ENCODE data around the gene MED16. TPM values are rescaled to one million over a fixed set of nuclear protein-coding genes. Genes with fewer than 3 reads are reported as not detected.

Gene MED16
- total and polyA plus RNA-seq, 2 of the 13 experiments (the other 11 are each of a cell fraction or from before 2014, with no cell fraction given): 13.3 to 14.8 TPM

GRCh38 chr19:858868-859843 lies 33.8 kb downstream of the MED16 start, which contains the start of gene CFD:
Gene CFD (plus strand): TSS chr19:859664. CDS start chr19:859690, 26 bp downstream.
- peak within 1 kb of the TSS; percentile 59 for H3K9ac ChIP-seq (ENCODE audit: insufficient read depth, low read depth, low read length)
- POLR2A ChIA-PET: interaction anchor here (1.1 kb wide), 1 partner anchor 34 kb away, joined by 3 read pairs; the partner anchor contains the start of gene RNU6-9
- H3K36me3 ChIP-seq (replicated peaks in 1 of 2; ENCODE audit: control insufficient read depth in 1 of 2, insufficient read depth in 2 of 2, low read length in 2 of 2): no peaks in the 10 kb centered on the region
- H3K4me1 ChIP-seq (ENCODE audit: insufficient read depth, low read length): peaks cover 19% of the 10 kb centered on the region
- CTCF ChIA-PET (ENCODE audit: low intra/inter-chr PET ratio, low total read pairs): no interaction called here
- H4K20me1 ChIP-seq (ENCODE audit: insufficient read depth, low read length): no peaks in the 10 kb centered on the region
- H3K27me3 ChIP-seq (ENCODE audit: control insufficient read depth in 1 of 2, insufficient read depth in 2 of 2, low read length in 2 of 2): no peaks in the 10 kb centered on the region; a peak in 1 of 5 replicates
- intact Hi-C loops (cut with micrococcal nuclease; ENCODE audit: unreplicated experiment): loop anchor here (5.0 kb wide), 1 partner anchor 87 kb away; no protein-coding TSS in a partner anchor
- H2AFZ ChIP-seq (ENCODE audit: low read length): no peak within 1 kb of the TSS
- no peaks in the 10 kb centered on the region for H3K9me3 ChIP-seq (ENCODE audit: low read length)
- peak within 1 kb of the TSS; percentile 43 to 67 (median 60) for H3K4me3 ChIP-seq (replicated peaks in 1 of 3; ENCODE audit: insufficient read depth in 1 of 3, low read depth in 2 of 3, low read length in 3 of 3)
- no peak within 1 kb of the TSS for H3K27ac ChIP-seq (ENCODE audit: extremely low read length, insufficient read depth, low read length)
- FAIRE-seq (peak; percentile 40), DNase-seq (ENCODE audit: low spot score) (no peak), ATAC-seq (peak; percentile 46)
- H3K4me2 ChIP-seq (ENCODE audit: low read depth, low read length): peak within 1 kb of the TSS; percentile 67
- no peaks in the 10 kb centered on the region for H3K79me2 ChIP-seq (ENCODE audit: insufficient read depth, low read length)
- 7% methylated on average over 11 of the region's 24 CpGs for WGBS (ENCODE audit: low lambda C conversion rate)
- in situ Hi-C loops (cut with HindIII; ENCODE audit: extremely low pct_ligation_motif_present, low pct_unique_long_range_greater_than_20kb): loop anchor here (10.0 kb wide), 1 partner anchor 94 kb away; no protein-coding TSS in a partner anchor
- no TSS peak for BruUV-seq (replicated peaks)
- no peak for TF ChIP-seq ZNF772 (CRISPR knock-in tag; IDR thresholded peaks at IDR 0.05)
- no peak for TF ChIP-seq AFF4 (CRISPR knock-in tag; IDR thresholded peaks at IDR 0.05)
- TF ChIP-seq MIER2 (CRISPR knock-in tag; IDR thresholded peaks at IDR 0.05): no peak
- TF ChIP-seq, protein P1, sequence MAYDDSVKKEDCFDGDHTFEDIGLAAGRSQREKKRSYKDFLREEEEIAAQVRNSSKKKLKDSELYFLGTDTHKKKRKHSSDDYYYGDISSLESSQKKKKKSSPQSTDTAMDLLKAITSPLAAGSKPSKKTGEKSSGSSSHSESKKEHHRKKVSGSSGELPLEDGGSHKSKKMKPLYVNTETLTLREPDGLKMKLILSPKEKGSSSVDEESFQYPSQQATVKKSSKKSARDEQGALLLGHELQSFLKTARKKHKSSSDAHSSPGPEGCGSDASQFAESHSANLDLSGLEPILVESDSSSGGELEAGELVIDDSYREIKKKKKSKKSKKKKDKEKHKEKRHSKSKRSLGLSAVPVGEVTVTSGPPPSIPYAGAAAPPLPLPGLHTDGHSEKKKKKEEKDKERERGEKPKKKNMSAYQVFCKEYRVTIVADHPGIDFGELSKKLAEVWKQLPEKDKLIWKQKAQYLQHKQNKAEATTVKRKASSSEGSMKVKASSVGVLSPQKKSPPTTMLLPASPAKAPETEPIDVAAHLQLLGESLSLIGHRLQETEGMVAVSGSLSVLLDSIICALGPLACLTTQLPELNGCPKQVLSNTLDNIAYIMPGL (CRISPR knock-in tag; IDR thresholded peaks at IDR 0.05; ENCODE audit: borderline replicate concordance in 1 of 2, low read depth in 1 of 2): no peak
- TF ChIP-seq, protein P2, sequence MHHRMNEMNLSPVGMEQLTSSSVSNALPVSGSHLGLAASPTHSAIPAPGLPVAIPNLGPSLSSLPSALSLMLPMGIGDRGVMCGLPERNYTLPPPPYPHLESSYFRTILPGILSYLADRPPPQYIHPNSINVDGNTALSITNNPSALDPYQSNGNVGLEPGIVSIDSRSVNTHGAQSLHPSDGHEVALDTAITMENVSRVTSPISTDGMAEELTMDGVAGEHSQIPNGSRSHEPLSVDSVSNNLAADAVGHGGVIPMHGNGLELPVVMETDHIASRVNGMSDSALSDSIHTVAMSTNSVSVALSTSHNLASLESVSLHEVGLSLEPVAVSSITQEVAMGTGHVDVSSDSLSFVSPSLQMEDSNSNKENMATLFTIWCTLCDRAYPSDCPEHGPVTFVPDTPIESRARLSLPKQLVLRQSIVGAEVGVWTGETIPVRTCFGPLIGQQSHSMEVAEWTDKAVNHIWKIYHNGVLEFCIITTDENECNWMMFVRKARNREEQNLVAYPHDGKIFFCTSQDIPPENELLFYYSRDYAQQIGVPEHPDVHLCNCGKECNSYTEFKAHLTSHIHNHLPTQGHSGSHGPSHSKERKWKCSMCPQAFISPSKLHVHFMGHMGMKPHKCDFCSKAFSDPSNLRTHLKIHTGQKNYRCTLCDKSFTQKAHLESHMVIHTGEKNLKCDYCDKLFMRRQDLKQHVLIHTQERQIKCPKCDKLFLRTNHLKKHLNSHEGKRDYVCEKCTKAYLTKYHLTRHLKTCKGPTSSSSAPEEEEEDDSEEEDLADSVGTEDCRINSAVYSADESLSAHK (CRISPR knock-in tag; IDR thresholded peaks at IDR 0.05; ENCODE audit: borderline replicate concordance): no peak
- TF ChIP-seq NFIB (CRISPR knock-in tag; IDR thresholded peaks at IDR 0.05; ENCODE audit: borderline replicate concordance): no peak
- TF ChIP-seq ZMYM3 (CRISPR knock-in tag; IDR thresholded peaks at IDR 0.05): peak; percentile 55; the same call in 1 of the 2 replicates
- TF ChIP-seq E2F1 (CRISPR knock-in tag; IDR thresholded peaks at IDR 0.05): no peak
- no peak for TF ChIP-seq KAT2B (IDR thresholded peaks at IDR 0.05; ENCODE audit: borderline replicate concordance, low read depth, low read length)
- TF ChIP-seq HDAC2 (CRISPR knock-in tag; IDR thresholded peaks at IDR 0.05): no peak
